SU-DHL-6 (cell line): ENCODE data around the gene BCDIN3D.

Experiments used
- EZH2phosphoT487 ChIP-seq: fragments of 200-600 bp; sonication (generic), shearing (Covaris generic); conservative IDR thresholded peaks from 2 replicates; pipeline ENCODE4 v1.6.1; 2018; ENCODE audit warnings: mild to moderate bottlenecking, antibody characterized with exemption, low read length, moderate library complexity, mixed read lengths
- TF ChIP-seq, protein P1 (sequence below): fragments of 200-600 bp; sonication (generic); IDR thresholded peaks from one replicate; pipeline ENCODE4 v1.5.1; 2017; ENCODE audit warnings: antibody characterized with exemption, mild to moderate bottlenecking, low read length, moderate library complexity; ENCODE audit not compliant: insufficient read depth, poor library complexity, severe bottlenecking

DNA sequence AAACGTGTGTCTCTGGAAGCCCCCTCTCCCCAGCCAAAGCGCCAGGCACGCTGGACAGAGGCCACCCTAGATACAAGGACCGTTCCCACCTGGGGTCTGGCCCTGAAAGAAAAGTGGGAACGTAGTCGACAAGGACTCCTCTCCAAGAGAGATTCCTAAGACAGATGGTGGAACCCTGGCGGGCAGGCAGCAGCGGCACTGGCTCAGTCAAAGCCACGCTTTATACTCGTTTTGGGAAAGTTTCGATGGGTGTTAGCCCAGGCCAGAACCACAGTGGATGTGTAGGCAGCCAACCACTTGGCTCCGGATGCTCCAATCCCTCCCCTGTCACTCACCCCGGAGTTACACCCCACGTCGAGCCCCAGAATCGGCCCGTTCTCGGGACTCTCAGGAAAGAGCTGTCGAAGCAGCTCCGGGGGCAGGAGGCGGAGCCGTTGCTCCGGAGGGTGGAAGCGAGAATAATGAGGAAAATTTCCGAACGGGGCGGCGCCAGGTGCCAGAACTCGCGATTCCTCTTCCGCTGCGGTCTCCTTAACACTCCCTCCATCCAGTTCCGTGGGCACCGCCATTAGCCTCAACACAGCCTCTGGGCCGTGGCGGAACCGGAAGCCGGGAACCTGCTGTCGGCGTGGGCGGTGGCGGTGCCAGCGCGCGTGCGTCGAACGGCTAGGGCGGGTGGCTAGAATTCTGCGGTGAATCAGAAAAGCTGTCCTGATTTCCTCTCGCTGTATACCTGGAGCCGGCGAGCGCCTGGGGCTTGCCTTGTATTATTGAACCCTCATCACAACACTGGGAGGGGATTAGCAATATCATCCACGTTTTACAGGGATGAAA is at the start of gene BCDIN3D:
- TF ChIP-seq, protein P1, sequence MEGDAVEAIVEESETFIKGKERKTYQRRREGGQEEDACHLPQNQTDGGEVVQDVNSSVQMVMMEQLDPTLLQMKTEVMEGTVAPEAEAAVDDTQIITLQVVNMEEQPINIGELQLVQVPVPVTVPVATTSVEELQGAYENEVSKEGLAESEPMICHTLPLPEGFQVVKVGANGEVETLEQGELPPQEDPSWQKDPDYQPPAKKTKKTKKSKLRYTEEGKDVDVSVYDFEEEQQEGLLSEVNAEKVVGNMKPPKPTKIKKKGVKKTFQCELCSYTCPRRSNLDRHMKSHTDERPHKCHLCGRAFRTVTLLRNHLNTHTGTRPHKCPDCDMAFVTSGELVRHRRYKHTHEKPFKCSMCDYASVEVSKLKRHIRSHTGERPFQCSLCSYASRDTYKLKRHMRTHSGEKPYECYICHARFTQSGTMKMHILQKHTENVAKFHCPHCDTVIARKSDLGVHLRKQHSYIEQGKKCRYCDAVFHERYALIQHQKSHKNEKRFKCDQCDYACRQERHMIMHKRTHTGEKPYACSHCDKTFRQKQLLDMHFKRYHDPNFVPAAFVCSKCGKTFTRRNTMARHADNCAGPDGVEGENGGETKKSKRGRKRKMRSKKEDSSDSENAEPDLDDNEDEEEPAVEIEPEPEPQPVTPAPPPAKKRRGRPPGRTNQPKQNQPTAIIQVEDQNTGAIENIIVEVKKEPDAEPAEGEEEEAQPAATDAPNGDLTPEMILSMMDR, result no peak
- TF ChIP-seq EZH2phosphoT487, result no peak
